NCI-H446 treated with DMSO at 0.1 percent for 48 hours (cell line): ENCODE data around the gene PPP4R3B.
"Not testable (repeated sequence)": the region's sequence is repeated elsewhere in the genome, so short reads cannot be mapped to it uniquely, and the experiment has no call there.

Source experiments
- DNase-seq: peaks from one replicate; lab custom pipeline; 2025; lab: John Stamatoyannopoulos, UW

The PPP4R3B gene

DNA sequence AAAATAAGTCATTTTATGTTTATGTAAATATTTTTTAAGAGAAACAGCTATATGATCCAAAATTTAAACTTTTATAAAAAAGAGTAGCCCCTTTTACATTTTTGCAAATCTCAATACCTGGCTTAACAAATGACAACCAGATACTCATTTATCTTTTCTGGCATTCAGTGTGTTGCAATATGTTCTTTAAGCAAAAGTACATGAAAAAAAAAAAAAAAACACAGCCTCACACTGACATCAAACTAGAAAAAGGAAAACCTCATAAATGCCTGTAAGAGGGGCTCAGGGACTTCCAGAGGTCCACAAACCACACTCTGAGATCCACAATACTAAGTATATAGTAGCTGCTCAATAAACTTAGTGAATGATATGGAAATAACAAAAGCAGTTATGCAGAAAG, 21.9 kb downstream of the PPP4R3B start:
- no peak for DNase-seq

DNA sequence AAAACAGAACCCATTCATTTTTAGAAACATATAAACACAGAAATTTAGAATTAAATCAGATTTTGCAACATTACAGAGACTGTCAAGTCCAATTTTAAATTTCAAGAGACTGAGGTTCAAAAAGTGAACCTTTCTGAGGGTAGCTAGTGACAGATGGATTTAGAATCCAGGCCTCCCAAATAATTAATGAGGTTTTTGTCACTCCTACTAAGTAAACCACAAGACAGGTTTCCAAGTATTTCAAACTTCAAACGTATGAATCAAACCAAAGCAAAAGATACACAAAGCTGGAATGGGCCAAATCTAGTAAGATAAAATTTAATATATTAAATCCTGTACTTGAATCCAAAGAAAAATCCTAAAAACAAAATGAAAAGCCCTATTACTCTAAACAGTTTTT, 25.3 kb downstream of the PPP4R3B start:
- DNase-seq = no peak

DNA sequence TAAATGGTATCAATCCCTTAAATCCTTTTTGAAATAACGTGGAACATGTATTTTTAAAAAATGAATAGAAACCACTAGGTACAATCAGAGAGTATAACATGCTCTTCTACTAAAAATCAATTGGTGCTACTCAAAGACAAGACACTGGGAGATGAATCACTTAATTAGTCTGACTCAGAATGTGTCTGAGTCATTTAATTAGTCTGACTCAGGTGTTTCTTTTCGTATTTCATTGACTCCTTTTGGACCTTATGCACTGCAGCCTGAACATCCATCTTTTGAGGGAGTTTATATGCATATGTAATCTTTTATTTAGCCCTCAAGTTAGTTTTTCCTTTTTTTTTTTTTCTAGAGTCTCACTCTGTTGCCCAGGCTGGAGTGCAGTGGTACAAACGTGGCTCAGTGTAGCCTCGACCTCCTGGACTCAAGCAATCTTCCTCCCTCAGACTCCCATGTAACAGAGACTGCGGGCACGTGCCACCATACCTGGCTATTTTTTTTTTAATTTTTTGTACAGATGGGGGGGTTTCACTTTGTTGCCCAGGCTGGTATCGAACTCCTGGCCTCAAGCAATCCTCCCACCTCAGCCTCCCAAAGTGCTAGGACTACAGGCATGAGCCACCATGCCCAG, 26.5 kb downstream of the PPP4R3B start:
- peak; percentile 56 for DNase-seq

GRCh38 chr2:55585451-55586080, 31.9 kb downstream of the PPP4R3B start:
- DNase-seq = no peak

GRCh38 chr2:55581874-55582547, 35.4 kb downstream of the PPP4R3B start:
- peak; percentile 31 for DNase-seq

GRCh38 chr2:55581435-55581834, 36.0 kb downstream of the PPP4R3B start:
- DNase-seq = no peak

DNA sequence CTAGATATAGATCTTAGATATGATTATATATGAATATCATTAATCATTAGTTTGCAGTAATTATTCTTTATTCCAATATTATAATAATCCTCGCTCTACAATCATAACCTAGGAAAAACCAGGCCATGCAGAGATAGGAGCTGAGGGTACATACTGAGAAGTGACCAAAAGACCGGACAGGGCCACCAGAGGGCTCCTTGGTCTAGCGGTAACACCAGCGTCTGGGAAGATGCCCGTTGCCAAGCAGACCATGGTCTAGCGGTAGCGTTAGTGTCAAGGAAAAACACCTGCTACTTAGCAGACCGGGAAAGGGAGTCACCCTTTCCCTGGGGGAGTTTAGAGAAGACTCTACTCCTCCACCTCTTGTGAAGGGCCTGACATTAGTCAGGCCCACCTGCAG, 48.4 kb downstream of the PPP4R3B start:
- DNase-seq = not testable (repeated sequence)

DNA sequence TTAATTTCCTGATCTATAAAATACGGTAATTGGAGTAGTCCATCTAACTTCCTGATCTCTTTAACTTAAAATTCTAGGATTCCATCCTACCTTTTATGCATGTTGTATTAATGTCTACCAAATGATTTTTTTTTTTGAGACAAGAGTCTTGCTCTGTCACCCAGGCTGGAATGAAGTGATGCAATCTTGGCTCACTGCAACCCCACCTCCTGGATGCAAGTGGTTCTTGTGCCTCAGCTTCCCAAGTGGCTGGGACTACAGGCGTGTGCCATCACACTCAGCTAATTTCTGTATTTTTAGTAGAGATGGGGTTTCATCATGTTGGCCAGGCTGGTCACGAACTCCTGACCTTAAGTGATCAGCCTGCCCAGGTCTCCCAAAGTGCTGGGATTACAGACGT, 50.1 kb downstream of the PPP4R3B start:
- DNase-seq = no peak

DNA sequence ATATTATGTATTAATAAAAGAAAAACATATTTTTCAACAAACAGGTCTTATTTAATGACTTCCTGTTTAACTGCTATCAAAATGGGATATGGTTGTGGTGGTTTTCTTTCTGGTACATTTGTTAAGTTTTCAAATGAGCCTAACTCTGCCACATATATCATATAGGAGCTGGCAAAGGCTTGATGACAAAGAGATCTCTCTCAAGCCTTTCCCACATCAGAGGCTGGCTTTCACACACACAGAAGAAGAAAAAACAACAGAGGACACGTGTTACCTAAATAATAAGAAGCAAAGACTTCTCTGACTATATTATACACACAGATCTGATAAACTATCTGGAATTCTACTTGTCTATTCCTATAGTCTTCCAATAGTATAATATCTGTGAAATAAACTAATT, 51.8 kb downstream of the PPP4R3B start:
- no peak for DNase-seq

DNA sequence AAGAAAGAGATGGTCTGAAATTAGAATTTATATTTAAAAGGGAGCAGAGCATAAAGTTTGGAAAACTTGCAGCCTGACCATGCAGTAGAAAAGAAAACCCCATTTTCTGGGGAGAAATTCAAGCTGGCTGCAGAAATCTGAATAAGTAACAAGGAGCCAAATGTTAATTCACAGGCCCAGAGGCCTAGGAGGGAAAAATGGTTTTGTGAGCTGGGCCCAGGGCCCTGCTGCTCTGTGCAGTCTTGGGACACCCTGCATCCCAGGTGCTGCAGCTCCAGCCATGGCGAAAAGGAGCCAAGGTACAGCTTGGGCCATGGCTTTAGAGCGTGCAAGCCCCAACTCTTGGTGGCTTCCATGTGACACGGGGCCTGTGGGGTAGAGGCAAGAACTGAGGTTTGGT, 56.6 kb downstream of the PPP4R3B start:
- no peak for DNase-seq

GRCh38 chr2:55556809-55557208, 60.6 kb downstream of the PPP4R3B start:
- DNase-seq = no peak

- no peak for DNase-seq
Observed at GRCh38 chr2:55555977-55556376, 61.4 kb downstream of the PPP4R3B start.

DNA sequence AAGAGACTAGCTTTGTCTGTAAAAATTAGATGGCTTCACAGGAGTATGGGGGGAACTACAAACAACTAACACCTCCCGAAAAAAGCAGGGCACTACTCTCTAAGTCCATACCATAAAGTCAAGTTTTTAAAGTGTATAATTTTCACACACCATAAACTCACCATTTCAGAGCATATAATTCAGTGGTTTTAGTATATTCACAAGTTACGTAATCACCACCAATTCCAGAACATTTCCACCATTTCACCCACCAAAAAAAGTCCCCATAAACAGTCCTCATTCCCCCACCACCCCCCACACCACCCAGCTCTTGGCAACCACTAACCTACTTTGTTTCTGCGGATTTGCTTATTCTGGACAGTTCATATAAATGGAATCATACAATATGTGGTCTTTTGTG, 64.1 kb downstream of the PPP4R3B start:
- DNase-seq = no peak

DNA sequence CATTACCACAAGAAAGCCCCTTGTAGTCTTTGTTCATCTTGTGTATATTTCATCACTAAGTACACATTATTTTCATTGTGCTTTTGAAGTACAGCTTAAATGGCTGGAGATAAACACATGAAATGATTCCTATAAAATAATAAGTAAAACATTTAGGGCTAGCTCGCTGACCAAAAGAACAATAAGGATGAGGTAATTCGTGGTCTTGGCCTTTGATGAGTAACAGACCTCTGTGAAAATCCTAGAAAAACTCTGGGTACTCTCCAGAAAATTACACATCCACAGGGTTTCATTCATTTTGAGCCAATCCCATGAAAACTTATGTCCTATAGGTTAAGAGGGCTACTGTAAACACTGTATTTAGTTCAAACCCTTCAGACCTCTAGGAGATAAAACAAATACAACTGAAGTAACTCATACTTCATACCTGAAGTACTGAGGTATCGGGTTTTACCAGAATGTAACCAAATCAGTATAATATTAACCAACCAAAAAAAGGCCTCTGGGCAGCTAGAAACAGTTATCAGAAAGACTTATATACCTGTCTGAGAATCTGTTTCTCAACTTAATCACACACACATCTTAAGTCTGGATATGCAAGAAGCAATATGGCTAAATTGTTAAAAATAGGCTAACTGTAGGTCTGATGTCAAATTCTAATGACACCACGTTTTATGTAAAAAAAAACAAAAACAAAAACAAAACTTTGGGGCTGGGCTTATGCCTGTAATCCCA, 66.9 kb downstream of the PPP4R3B start:
- DNase-seq = no peak

DNA sequence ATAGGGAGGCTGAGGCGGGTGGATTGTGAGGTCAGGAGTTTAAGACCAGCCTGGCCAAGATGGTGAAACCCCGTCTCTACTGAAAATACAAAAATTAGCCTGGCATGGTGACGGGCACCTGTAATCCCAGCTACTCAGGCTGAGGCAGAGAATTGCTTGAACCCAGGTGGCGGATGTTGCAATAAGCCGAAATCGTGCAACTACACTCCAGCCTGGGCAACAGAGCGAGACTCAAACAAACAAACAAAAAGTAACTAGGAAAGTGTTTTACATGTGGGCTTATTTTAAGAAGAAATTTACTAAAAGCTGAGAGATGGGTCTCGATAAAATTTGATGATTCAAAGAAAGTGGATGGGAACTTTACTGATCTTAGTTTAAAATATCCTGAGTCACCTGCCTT, 69.7 kb downstream of the PPP4R3B start:
- not testable (repeated sequence) for DNase-seq

DNA sequence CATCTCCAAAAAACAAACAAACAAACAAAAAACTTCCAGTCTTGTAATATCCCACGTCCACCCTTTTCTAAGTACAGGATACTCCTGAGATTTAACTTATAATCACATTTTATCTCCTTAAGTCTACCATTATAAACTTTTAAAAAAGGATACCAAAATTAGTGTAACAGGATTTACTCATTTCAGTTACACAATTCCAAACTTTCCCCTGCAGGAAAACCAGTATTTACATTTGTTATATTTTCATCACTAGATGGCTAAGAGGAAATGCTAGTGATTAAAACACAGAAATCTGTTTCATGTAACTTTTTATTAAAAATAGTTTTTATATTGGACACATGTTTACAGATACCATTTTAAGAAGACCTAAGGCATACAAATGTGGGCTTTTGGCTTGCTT, 70.4 kb downstream of the PPP4R3B start:
- no peak for DNase-seq

- DNase-seq = no peak
Observed at GRCh38 chr2:55530539-55531081, 86.8 kb downstream of the PPP4R3B start.

- DNase-seq = no peak
Observed at GRCh38 chr2:55526174-55526573, 91.2 kb downstream of the PPP4R3B start.

DNA sequence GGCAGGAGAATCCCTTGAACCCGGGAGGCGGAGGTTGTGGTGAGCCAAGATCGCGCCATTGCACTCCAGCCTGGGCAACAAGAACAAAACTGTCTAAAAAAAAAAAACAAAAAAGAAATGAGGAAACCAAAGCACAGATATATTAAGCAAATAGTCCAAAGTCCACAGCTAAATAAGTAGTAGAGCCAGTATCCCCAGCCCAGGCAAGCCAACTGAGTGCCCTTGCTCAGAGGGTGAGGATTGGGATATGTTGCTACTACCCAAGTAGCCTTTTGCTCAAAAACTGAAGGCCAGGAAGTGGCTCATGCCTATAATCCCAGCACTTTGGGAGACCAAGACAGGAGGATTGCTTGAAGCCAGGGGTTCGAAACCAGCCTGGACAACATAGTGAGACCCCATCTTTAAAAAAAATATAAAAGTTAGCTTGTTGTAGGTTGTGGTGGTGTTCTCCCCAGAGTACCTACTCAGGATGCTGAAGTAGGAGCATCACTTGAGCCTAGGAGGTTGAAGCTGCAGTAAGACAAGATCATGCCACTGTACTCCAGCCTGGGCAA, 92.5 kb downstream of the PPP4R3B start:
- no peak for DNase-seq

- no peak for DNase-seq
Observed at GRCh38 chr2:55519938-55520885, 97.2 kb downstream of the PPP4R3B start.

DNA sequence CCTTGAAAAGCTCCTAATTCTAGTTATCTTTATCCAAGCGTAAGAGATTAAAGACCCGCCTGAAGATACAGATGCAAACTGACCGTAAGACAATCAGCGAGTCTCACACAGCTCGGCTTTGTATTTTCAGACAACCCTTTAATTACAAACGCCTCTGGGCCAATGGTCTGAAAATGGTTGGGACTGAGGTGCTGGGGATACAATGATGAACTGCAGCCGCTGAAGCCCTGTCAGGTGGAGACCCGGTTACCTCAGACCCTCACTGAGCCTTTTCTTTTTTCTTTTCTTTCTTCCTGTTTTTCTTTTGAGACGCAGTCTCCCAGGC, 98.6 kb downstream of the PPP4R3B start:
- DNase-seq = no peak
